Retina (tissue), 1 donor: Measurements from ENCODE around the gene MYL12A.

Experiments
- DNase-seq: peaks from one replicate; pipeline ENCODE4 v3.0.0-alpha.2; 2016

MYL12A gene

GRCh38 chr18:3284501-3284900 is 36.9 kb downstream of the MYL12A start:
- no peak for DNase-seq

- no peak for DNase-seq
Observed at GRCh38 chr18:3286159-3286558, 38.6 kb downstream of the MYL12A start.

GRCh38 chr18:3293196-3293951 is 45.8 kb downstream of the MYL12A start:
- no peak for DNase-seq

GRCh38 chr18:3294435-3295080 is 47.0 kb downstream of the MYL12A start:
- DNase-seq, result no peak

GRCh38 chr18:3297025-3297984 is 49.7 kb downstream of the MYL12A start:
- peak; percentile 89 for DNase-seq

- no peak for DNase-seq
Observed at GRCh38 chr18:3304832-3305231, 57.2 kb downstream of the MYL12A start.

- DNase-seq, result no peak
Observed at GRCh38 chr18:3305354-3305762, 57.8 kb downstream of the MYL12A start.
